ENCODE data around the gene GALNT14. TPM values are rescaled to one million over a fixed set of nuclear protein-coding genes. Genes with fewer than 3 reads are reported as not detected.

The GALNT14 gene
- total and polyA plus RNA-seq, 9 of the 15 experiments (the other 6 are each of a cell fraction or from before 2014, with no cell fraction given), result 0.11 TPM; not detected in 8

DNA sequence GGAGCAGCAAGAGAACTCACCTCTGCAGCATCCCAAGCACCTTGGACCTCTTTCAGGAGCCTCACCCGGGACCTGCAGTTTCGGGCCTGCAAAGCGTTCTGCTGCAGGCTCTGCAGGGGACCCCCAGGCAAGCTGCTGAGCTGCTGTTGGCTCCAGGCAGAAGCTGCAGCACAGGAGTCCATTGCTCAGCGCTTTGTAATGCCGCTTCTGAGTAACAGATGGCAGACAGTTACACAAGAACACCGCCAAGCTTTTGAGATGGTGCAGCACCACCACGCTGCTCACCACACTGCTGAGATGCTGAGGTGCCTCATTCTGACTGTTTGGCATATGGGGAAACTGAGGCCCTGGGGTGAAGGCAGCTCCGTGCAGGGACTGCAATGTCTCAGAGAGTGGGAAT, 1.9 kb upstream of the GALNT14 start:
- Histone ChIP-seq H3K4me3 (no peak overlapping the region), H3K9ac (ENCODE audit: insufficient read depth in 1 of 2, low read depth in 2 of 2, low read length in 2 of 2) (no peak overlapping the region), H3K4me2 (ENCODE audit: insufficient read depth, low read length) (no peak overlapping the region), H2AFZ (ENCODE audit: low read depth, low read length) (no peak overlapping the region), H3K9me1 (ENCODE audit: control insufficient read depth, insufficient read depth, low read length) (no peaks in the 10 kb centered on the region), H3K36me3 (ENCODE audit: control insufficient read depth, insufficient read depth, low read length) (no peaks in the 10 kb centered on the region), H3K4me1 (replicated peaks in 1 of 2; ENCODE audit: control insufficient read depth in 2 of 2, insufficient read depth in 2 of 2, low read length in 2 of 2) (no peaks in the 10 kb centered on the region; a peak in 1 of 5 replicates), H3K79me2 (ENCODE audit: control insufficient read depth, insufficient read depth, low read length) (no peaks in the 10 kb centered on the region), H4K20me1 (replicated peaks; ENCODE audit: control insufficient read depth, insufficient read depth, low read length) (no peaks in the 10 kb centered on the region), H3K9me3 (replicated peaks; ENCODE audit: control insufficient read depth, insufficient read depth, low read depth, low read length) (no peaks in the 10 kb centered on the region), H3K27me3 (ENCODE audit: control insufficient read depth in 2 of 2, insufficient read depth in 2 of 2, low read length in 2 of 2) (peaks cover 0 to 35% of the 10 kb centered on the region in 2 experiments; a peak in 4 of 5 replicates), H3K27ac (ENCODE audit: extremely low read depth, low read depth, low read length) (no peak overlapping the region)
- 0% methylated on average over 8 of the region's 8 CpGs for WGBS (ENCODE audit: insufficient coverage, low coverage, missing lambda C conversion rate)
- intact Hi-C loops (cut with micrococcal nuclease), result no loop called here
- ATAC-seq (no peak), FAIRE-seq (no peak), DNase-seq (ENCODE audit: extremely low read depth in 1 of 4, low spot score in 3 of 4) (no peak)
- ChIA-PET POLR2A (no interaction called here), CTCF (ENCODE audit: low intra/inter-chr PET ratio) (no interaction called here)
- TF ChIP-seq TEAD4 (IDR thresholded peaks at IDR 0.05; ENCODE audit: low read length) (no peak), TEAD4 (CRISPR knock-in tag; IDR thresholded peaks at IDR 0.05; ENCODE audit: borderline replicate concordance) (no peak), NCOA1 (IDR thresholded peaks at IDR 0.05; ENCODE audit: low read depth) (no peak), POU5F1 (IDR thresholded peaks at IDR 0.05; ENCODE audit: borderline replicate concordance, low read depth, low read length, partially characterized antibody) (no peak), HDAC1 (IDR thresholded peaks at IDR 0.05) (no peak), LEF1 (IDR thresholded peaks at IDR 0.05) (no peak), DPF2 (IDR thresholded peaks at IDR 0.05) (no peak), HDAC2 (IDR thresholded peaks at IDR 0.05) (no peak), MBD2 (IDR thresholded peaks at IDR 0.05; ENCODE audit: borderline replicate concordance, low read depth) (no peak), TBL1XR1 (IDR thresholded peaks at IDR 0.05; ENCODE audit: low read length in 2 of 2) (no peak), SRSF3 (IDR thresholded peaks at IDR 0.05; ENCODE audit: insufficient read depth, low read length) (no peak), CREM (IDR thresholded peaks at IDR 0.05; ENCODE audit: low read depth) (no peak), ZKSCAN1 (IDR thresholded peaks at IDR 0.05; ENCODE audit: low read depth, low read length) (no peak), BRD4 (IDR thresholded peaks at IDR 0.05) (no peak), FOS (IDR thresholded peaks at IDR 0.05; ENCODE audit: extremely low read depth, insufficient read length) (no peak), SMAD4 (CRISPR knock-in tag; conservative IDR thresholded peaks at IDR 0.05) (no peak), SMARCA5 (IDR thresholded peaks at IDR 0.05) (no peak)
- TF ChIP-seq, protein P1, sequence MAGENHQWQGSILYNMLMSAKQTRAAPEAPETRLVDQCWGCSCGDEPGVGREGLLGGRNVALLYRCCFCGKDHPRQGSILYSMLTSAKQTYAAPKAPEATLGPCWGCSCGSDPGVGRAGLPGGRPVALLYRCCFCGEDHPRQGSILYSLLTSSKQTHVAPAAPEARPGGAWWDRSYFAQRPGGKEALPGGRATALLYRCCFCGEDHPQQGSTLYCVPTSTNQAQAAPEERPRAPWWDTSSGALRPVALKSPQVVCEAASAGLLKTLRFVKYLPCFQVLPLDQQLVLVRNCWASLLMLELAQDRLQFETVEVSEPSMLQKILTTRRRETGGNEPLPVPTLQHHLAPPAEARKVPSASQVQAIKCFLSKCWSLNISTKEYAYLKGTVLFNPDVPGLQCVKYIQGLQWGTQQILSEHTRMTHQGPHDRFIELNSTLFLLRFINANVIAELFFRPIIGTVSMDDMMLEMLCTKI (IDR thresholded peaks at IDR 0.05; ENCODE audit: partially characterized antibody), result no peak
- TF ChIP-seq, protein P2, sequence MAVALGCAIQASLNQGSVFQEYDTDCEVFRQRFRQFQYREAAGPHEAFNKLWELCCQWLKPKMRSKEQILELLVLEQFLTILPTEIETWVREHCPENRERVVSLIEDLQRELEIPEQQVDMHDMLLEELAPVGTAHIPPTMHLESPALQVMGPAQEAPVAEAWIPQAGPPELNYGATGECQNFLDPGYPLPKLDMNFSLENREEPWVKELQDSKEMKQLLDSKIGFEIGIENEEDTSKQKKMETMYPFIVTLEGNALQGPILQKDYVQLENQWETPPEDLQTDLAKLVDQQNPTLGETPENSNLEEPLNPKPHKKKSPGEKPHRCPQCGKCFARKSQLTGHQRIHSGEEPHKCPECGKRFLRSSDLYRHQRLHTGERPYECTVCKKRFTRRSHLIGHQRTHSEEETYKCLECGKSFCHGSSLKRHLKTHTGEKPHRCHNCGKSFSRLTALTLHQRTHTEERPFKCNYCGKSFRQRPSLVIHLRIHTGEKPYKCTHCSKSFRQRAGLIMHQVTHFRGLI (CRISPR knock-in tag; IDR thresholded peaks at IDR 0.05), result no peak
- no TSS peak for BruUV-seq (replicated peaks)
- in situ Hi-C loops (cut with MboI), result no loop called here
